ENCODE data around the gene KCNAB2.

KCNAB2 gene

GRCh38 chr1:6068932-6069331, 23.2 kb downstream of the KCNAB2 start:
- H4K20me1 ChIP-seq (ENCODE audit: insufficient read depth, low read length, poor library complexity, severe bottlenecking): peaks cover 26% of the 10 kb centered on the region
- H2AFZ ChIP-seq (ENCODE audit: low read length): no peak overlapping the region
- H3K9ac ChIP-seq (ENCODE audit: low read depth, low read length, poor library complexity, severe bottlenecking): no peak overlapping the region
- no peaks in the 10 kb centered on the region for H3K4me1 ChIP-seq (ENCODE audit: insufficient read depth, low read length, poor library complexity, severe bottlenecking)
- H3F3A ChIP-seq (ENCODE audit: low read depth): no peaks in the 10 kb centered on the region
- no peaks in the 10 kb centered on the region for H3K9me2 ChIP-seq (replicated peaks; ENCODE audit: low read depth, low read length)
- no peak overlapping the region for H3K4me3 ChIP-seq (ENCODE audit: low read length, poor library complexity, severe bottlenecking)
- no peak for TF ChIP-seq EZH2phosphoT487 (IDR thresholded peaks at IDR 0.05; ENCODE audit: borderline replicate concordance)
- TF ChIP-seq, protein P1, sequence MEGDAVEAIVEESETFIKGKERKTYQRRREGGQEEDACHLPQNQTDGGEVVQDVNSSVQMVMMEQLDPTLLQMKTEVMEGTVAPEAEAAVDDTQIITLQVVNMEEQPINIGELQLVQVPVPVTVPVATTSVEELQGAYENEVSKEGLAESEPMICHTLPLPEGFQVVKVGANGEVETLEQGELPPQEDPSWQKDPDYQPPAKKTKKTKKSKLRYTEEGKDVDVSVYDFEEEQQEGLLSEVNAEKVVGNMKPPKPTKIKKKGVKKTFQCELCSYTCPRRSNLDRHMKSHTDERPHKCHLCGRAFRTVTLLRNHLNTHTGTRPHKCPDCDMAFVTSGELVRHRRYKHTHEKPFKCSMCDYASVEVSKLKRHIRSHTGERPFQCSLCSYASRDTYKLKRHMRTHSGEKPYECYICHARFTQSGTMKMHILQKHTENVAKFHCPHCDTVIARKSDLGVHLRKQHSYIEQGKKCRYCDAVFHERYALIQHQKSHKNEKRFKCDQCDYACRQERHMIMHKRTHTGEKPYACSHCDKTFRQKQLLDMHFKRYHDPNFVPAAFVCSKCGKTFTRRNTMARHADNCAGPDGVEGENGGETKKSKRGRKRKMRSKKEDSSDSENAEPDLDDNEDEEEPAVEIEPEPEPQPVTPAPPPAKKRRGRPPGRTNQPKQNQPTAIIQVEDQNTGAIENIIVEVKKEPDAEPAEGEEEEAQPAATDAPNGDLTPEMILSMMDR (conservative IDR thresholded peaks at IDR 0.05; ENCODE audit: low read length): no peak
- H3K79me2 ChIP-seq (ENCODE audit: insufficient read depth, low read length): peaks cover 11% of the 10 kb centered on the region; the same call in 1 of the 2 replicates
- no peaks in the 10 kb centered on the region for H3K27me3 ChIP-seq (ENCODE audit: insufficient read depth, low read length, poor library complexity, severe bottlenecking)
- peaks cover 88% of the 10 kb centered on the region; the same call in 1 of the 2 replicates for H3K36me3 ChIP-seq (ENCODE audit: insufficient read depth, low read length)
- H3K9me3 ChIP-seq (ENCODE audit: insufficient read depth, low read depth, low read length): no peaks in the 10 kb centered on the region
- no peak overlapping the region for H3K4me2 ChIP-seq (ENCODE audit: low read depth, low read length, poor library complexity, severe bottlenecking)

- peaks cover 26% of the 10 kb centered on the region for H4K20me1 ChIP-seq (ENCODE audit: insufficient read depth, low read length, poor library complexity, severe bottlenecking)
- no peaks in the 10 kb centered on the region for H3K4me1 ChIP-seq (ENCODE audit: insufficient read depth, low read length, poor library complexity, severe bottlenecking)
- no peak overlapping the region for H3K4me3 ChIP-seq (ENCODE audit: low read length, poor library complexity, severe bottlenecking)
Measured at GRCh38 chr1:6069573-6069972, 23.9 kb downstream of the KCNAB2 start.

DNA sequence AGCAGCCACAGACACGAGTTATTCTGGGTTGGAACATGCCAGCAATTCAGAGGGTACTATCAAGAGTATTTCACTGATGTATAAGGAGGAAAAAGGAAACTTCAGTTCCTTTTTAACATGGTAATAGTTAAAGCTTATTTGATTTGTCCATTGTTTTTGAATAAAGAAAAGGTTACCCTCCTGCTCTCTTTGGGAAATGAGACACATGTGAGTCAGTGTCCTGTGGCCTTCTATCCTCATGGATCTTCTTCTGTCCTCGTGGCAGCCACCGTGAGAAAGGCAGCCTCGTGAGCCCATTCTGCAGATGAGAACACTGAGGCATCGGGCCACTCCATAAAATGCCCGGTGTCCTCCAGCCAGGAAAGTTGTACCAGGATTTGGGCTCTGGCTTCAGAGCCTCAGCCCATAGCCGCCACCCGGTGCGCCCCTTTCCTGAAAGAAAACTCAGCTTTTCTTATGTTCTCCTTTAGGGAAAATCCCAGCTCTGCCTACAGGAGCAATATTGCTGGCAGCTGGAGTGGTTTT, 24.8 kb downstream of the KCNAB2 start:
- peaks cover 88% of the 10 kb centered on the region; the same call in 1 of the 2 replicates for H3K36me3 ChIP-seq (ENCODE audit: insufficient read depth, low read length)
- H4K20me1 ChIP-seq (ENCODE audit: insufficient read depth, low read length, poor library complexity, severe bottlenecking): peaks cover 26% of the 10 kb centered on the region
- no peaks in the 10 kb centered on the region for H3F3A ChIP-seq (ENCODE audit: low read depth)
- H3K9me2 ChIP-seq (replicated peaks; ENCODE audit: low read depth, low read length): no peaks in the 10 kb centered on the region
- peaks cover 7% of the 10 kb centered on the region; the same call in 1 of the 2 replicates for H3K79me2 ChIP-seq (ENCODE audit: insufficient read depth, low read length)
- no peak overlapping the region for H2AFZ ChIP-seq (ENCODE audit: low read length)
- no peaks in the 10 kb centered on the region for H3K27me3 ChIP-seq (ENCODE audit: insufficient read depth, low read length, poor library complexity, severe bottlenecking)
- H3K4me3 ChIP-seq (ENCODE audit: low read length, poor library complexity, severe bottlenecking): no peak overlapping the region
- H3K4me2 ChIP-seq (ENCODE audit: low read depth, low read length, poor library complexity, severe bottlenecking): no peak overlapping the region
- H3K4me1 ChIP-seq (ENCODE audit: insufficient read depth, low read length, poor library complexity, severe bottlenecking): no peaks in the 10 kb centered on the region
- TF ChIP-seq, protein P1 (conservative IDR thresholded peaks at IDR 0.05; ENCODE audit: low read length): no peak
- H3K9ac ChIP-seq (ENCODE audit: low read depth, low read length, poor library complexity, severe bottlenecking): no peak overlapping the region
- no peaks in the 10 kb centered on the region for H3K9me3 ChIP-seq (ENCODE audit: insufficient read depth, low read depth, low read length)

More at GRCh38 chr1:6069573-6069972, 23.9 kb downstream of the KCNAB2 start:
- Histone ChIP-seq H3K9ac (ENCODE audit: low read depth, low read length, poor library complexity, severe bottlenecking) (no peak overlapping the region), H3K27me3 (ENCODE audit: insufficient read depth, low read length, poor library complexity, severe bottlenecking) (no peaks in the 10 kb centered on the region), H3K4me2 (ENCODE audit: low read depth, low read length, poor library complexity, severe bottlenecking) (no peak overlapping the region), H2AFZ (ENCODE audit: low read length) (no peak overlapping the region), H3K36me3 (ENCODE audit: insufficient read depth, low read length) (peaks cover 88% of the 10 kb centered on the region; the same call in 1 of the 2 replicates), H3K9me3 (ENCODE audit: insufficient read depth, low read depth, low read length) (no peaks in the 10 kb centered on the region), H3F3A (ENCODE audit: low read depth) (no peaks in the 10 kb centered on the region), H3K79me2 (ENCODE audit: insufficient read depth, low read length) (peaks cover 8% of the 10 kb centered on the region; the same call in 1 of the 2 replicates), H3K9me2 (replicated peaks; ENCODE audit: low read depth, low read length) (no peaks in the 10 kb centered on the region)
- TF ChIP-seq, protein P1 (conservative IDR thresholded peaks at IDR 0.05; ENCODE audit: low read length): no peak
- no peak for TF ChIP-seq EZH2phosphoT487 (IDR thresholded peaks at IDR 0.05; ENCODE audit: borderline replicate concordance)
